GM21529 (cell line): ENCODE results near the gene LAD1.

ENCODE experiments used
- ATAC-seq: cut with Tn5 transposase; IDR thresholded peaks from one replicate; pipeline ENCODE4 v1.9.1; 2021; ENCODE audit not compliant: unreplicated experiment

LAD1 gene

GRCh38 chr1:201366696-201367095 lies 32.4 kb downstream of the LAD1 start:
- no peak for ATAC-seq

GRCh38 chr1:201365251-201365650 lies 33.9 kb downstream of the LAD1 start:
- ATAC-seq: no peak

- ATAC-seq: no peak
Observed at GRCh38 chr1:201364808-201365105, 34.4 kb downstream of the LAD1 start.

- ATAC-seq: no peak
Observed at GRCh38 chr1:201363467-201363866, 35.7 kb downstream of the LAD1 start.

- ATAC-seq: no peak
Observed at GRCh38 chr1:201362906-201363305, 36.2 kb downstream of the LAD1 start.

- ATAC-seq: no peak
Observed at GRCh38 chr1:201361652-201362504, 37.2 kb downstream of the LAD1 start.

- no peak for ATAC-seq
Observed at GRCh38 chr1:201360901-201361651, 38.0 kb downstream of the LAD1 start.

DNA sequence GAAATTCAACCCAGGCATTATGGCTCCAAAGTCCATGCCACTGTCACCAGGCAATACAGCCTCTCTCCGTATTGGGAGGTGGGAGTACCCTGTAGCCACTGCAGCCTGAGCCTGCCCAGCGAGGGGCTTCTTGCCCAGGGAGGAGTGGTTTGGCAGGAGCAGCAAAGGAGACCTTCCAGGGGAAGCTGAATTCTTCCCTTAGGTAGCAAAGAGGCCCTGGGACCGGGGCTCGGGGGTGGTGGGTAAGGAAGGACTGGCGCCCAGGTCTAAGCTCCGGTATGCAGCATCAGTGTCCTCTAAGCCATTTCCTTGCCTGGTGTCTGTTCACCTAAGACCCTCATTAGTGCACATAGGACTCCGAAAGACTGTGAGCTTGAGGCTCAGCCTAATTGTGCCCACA lies 38.6 kb downstream of the LAD1 start:
- ATAC-seq: no peak

DNA sequence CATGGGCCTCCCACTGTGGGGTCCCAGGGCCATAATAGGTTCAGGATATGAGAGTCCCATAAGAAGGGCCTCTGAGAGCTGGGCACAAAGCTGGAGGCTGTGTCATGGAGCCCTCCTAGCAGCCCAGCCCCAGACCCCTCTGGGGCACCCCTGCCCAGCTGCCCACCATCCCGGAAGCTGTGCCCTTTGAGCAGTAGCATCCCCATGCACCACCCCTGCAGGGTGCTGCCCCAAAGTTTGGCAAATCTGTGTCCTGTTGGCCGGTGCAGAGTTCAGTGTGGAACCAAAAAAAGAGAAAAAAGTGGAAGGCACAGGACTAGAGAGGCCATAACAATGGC lies 39.3 kb downstream of the LAD1 start:
- no peak for ATAC-seq

- no peak for ATAC-seq
Observed at GRCh38 chr1:201359031-201359872, 39.9 kb downstream of the LAD1 start.

GRCh38 chr1:201358596-201358995 lies 40.5 kb downstream of the LAD1 start:
- no peak for ATAC-seq

GRCh38 chr1:201357636-201358348 lies 41.3 kb downstream of the LAD1 start:
- no peak for ATAC-seq

DNA sequence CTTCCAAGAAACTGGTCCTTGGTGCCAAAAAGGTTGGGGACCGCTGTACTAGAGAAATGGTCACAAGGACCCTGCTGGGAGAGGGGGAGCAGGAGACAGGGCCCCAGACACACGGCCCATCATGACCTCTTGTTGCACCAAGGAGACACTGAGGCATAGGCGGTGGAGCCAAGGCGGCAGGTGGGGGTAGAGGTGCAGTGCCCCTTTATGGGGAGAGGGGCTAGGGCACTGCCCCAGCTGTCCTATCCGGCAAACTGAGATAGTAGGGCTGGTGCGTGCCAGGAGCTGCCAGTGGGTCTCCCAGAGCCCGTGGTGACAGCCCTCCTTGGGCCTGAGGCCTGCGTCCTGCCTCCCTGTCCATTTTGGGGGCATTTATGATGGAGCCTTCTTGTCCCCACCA lies 41.9 kb downstream of the LAD1 start:
- ATAC-seq: no peak

DNA sequence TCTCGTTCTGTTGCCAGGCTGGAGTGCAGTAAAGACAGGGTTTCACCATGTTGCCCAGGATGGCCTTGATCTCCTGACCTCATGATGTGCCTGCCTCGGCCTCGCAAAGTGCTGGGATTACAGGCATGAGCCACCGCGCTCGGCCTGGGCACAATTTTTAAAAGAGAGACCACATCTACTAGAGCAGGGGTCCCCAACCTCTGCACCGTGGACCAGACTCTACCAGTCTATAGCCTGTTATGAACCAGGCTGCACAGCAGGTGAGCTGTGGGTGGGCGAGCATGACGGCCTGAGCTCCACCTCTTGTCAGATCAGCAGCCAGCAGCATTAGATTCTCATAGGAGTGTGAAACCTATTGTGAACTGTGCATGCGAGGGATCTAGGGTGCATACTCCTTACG lies 42.4 kb downstream of the LAD1 start:
- no peak for ATAC-seq

- no peak for ATAC-seq
Observed at GRCh38 chr1:201356236-201356635, 42.9 kb downstream of the LAD1 start.

GRCh38 chr1:201355471-201355870 lies 43.7 kb downstream of the LAD1 start:
- ATAC-seq: no peak

DNA sequence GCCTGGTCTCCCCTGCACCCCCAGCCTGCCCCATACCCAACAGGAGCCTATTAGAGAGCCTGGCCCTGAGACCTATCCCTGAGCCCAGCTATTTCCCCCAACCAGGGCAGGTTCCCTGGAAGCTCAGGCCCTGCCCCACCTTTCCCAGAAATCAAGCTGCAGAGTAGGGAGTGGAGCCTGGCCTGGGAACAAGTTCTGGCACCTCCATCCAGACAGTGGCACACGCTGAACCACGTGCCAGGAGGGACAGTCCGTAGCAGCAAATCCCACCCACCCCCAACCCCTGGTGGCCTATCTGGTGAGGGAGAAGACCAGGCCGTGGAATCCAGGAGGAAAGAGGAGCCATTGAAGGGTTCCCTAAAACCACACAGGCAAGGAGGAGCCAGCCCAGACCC lies 44.2 kb downstream of the LAD1 start:
- no peak for ATAC-seq

- no peak for ATAC-seq
Observed at GRCh38 chr1:201354151-201354900, 44.8 kb downstream of the LAD1 start.

- no peak for ATAC-seq
Observed at GRCh38 chr1:201353186-201353940, 45.8 kb downstream of the LAD1 start.

- ATAC-seq: no peak
Observed at GRCh38 chr1:201351617-201352016, 47.5 kb downstream of the LAD1 start.
